CD4-positive, alpha-beta T cell treated with Interleukin-1 beta for 1 hour (primary cell): ENCODE results near the gene AP4E1.
"Not testable (repeated sequence)": the region's sequence is repeated elsewhere in the genome, so short reads cannot be mapped to it uniquely, and the experiment has no call there.

Source experiments
- DNase-seq, 2 donors: peaks; one replicate each; pipeline ENCODE4 v3.0.0-alpha.2; 2020 to 2022

AP4E1 gene

DNA sequence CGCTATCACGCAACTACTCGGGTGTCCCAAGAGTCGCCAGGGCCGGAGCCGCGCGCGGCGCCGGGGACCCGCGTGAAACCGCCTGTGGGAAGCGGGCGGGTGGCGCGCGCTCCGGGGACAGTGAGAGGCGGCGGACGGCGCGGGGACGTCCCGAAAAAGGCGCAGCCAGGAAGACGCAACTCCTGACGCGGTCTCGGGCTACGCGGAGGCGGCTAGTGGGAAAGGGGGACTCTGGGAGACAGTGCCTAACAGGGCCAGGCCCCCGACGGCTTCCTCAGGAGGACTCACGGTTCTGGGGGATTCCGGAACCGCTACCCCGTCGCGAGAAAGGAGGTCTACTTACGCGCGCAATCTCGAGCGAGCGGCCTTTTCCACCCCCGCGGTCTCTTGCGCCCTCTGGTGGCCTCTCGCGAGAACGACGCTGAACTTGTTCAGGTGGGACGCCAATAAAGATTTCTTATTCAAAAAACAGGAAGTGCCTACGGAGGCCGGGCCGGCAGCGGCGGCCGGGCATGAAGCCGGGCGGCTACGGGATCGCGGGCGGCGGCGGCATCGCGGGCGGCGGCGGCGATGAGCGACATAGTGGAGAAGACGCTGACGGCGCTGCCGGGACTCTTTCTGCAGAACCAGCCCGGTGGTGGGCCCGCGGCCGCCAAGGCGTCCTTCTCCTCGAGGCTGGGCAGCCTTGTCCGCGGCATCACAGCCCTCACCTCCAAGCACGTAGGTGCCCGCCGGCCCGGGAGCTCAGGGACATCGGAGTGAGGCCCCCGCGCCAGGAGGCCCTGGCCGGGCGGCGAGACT, at the start of gene AP4E1:
Gene AP4E1 (plus strand): TSS at position 475 of the 801 bp plus-strand sequence. CDS start 96 bp downstream, at position 571.
- DNase-seq: peak; percentile 94 to 97

DNA sequence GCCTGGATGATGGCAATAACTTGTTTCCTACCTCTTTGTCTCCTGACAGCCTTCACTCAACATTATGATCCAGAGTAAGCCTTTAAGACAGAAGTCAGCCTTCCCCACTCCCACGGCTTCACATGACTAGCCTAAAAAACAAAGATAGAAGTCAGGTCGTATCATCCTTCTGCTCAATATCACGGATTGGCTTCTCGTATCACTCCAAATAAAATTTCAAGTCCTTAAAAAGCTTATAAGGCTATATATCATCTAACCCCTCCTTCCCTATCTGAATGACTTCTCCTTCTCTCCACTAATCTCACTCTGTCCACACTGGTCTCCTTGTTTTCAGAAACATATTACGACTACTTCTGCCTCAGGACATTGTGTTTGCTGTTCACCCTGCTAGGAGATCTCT, 47.7 kb upstream of the AP4E1 start:
- no peak for DNase-seq

DNA sequence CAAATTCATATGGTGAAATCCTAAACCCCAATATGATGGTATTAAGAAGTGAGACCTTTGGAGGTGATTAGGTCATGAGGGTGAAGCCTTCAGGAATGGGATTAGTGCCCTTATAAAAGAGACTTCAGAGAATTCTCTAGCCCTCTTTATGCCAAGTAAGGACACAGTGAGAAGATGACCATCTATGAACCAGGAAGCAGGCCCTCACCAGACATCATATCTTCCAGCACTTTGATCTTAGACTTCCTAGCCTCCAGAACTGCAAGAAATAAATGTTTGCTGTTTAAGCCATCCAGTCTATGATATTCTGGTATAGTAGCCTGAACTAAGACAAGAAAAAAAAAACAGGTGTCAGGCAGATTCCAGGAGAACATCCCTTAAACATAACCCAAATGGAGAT, 45.9 kb upstream of the AP4E1 start:
- DNase-seq: no peak

DNA sequence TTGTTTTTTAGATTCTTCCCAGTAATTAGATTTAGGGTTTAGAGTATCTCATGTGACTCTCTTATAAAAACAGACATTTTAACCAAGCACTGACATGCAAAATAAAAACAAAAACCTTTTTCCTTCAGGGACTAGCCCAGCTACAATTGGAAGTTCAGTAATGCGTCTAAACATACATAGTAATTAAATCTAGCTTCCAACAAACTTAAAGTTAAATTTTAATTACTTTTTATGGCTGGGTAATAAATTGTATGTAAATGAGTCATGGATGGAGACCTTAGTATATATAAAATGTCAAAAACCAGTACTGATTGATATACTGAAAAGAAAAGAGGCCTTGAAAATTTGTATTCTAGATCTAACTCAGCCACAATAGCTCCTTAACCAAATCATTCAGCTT, 43.6 kb upstream of the AP4E1 start:
- no peak for DNase-seq

DNA sequence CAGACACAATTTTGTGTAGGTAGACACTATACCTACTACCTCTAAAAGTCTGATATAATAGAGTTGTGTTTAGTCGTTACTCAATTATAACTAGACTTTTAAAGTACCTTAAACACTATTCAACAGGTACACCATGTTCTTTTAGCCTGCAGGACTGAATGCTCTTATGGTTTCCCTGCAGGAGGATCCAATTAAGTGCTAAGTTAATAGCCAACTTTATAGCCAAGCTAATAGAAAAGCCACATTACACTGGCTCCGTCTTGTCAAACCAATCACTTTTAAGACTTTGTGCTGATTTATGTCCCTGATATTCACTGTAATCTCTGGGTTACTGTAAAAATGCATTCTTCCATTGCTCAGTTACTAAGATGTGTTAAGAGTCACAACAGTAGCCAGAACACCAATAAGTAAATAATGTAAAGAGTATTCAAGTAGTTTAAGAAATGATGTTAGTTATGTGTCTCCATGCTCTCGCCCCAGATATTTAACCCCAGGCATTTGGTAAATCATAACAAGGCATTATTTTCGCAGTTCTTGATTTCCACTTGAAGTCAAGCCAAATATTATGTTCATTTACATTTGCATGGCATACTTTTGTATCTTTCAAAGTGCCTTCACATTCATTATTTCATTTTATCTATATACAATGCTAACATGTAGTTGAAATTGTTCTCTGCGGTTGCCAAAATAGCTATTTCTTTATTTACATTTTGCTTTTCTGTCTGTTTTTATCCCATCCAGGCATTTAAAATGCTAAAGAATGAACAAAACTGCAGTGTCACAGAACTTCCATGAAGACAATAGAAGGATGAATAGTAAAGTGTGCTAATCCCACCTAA, 42.7 kb upstream of the AP4E1 start:
- DNase-seq: no peak

GRCh38 chr15:50871832-50872231, 36.7 kb upstream of the AP4E1 start:
- DNase-seq: no peak

DNA sequence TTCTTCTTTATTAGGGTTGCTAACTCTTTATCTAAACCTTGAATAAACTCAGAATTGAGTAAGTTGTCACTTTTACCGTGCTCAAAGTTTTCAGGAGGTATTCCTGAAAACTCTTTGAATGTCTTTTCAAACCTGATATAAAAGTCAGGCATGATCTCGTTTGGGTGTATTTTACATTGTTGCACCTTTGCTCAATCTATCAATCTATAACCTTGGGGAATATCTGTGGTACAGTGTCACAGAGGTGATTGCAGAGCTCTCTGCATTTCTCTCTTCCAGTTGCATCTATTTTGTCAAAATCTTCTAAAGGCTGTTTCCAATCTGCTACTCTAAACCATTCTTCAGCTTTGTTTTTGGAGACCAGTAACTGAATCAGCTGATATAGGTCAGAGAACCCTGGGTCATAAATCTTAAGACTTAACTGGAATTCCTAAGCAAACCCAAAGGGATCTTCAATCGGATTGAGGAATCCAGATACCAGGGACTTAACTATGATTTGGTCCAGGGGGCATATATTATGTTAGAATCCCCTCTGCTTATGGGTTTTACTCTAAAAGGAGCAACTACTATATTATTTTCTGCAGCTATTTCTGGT, 35.6 kb upstream of the AP4E1 start:
- no peak for DNase-seq

DNA sequence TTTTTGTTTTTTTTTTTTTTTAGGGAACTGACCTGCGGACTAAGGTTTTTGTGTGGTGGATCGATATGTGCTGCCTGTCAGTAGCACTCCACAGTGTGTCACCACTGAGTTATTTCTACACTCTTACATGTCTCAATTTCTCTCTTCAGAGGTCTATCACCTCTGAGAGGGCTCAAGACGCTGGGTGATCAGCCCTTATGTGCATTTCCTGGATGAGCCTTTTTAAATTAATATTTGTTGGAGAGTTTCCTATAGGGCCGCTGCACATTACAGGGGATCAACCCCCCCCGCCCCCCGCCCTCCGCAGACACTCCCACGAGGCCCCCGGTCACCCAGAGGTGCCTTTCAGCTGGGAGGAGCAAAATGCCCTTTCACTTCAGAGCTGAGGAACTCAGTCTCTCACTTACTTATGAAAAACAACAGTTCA, 34.5 kb upstream of the AP4E1 start:
- DNase-seq: no peak

GRCh38 chr15:50875238-50875637, 33.2 kb upstream of the AP4E1 start:
- DNase-seq: not testable (repeated sequence)

DNA sequence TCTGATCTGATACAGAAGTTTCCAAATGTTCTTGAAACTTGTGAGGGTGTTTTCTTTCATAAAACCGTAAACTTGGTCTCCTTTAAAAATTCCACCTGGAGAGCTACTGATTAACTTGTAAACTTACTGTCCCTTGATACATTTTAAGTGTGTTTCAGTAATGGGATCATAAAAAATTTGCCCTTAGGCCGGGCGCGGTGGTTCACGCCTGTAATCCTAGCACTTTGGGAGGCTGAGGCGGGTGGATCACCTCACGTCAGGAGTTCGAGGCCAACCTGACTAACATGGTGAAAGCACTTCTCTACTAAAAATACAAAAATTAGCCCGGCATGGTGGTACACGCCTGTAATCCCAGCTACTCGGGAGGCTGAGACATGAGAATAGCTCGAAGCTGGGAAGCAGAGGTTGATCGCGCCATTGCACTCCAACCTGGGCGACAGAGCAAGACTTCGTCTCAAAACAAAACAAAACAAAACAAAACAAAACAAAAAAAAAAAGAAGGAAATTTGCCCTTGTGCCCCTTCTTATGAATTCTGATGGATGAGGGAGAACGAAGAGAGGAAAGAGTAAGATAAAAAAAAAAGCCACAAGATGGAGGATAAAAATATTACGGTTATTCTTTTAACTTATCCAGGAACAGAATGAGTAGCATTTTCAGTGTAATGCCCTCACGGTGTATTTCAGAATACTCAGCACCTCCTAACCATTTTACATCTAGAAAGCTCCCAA, 32.1 kb upstream of the AP4E1 start:
- DNase-seq: no peak

- peak; percentile 60 to 80 for DNase-seq
Observed at GRCh38 chr15:50876989-50877360, 31.5 kb upstream of the AP4E1 start.

DNA sequence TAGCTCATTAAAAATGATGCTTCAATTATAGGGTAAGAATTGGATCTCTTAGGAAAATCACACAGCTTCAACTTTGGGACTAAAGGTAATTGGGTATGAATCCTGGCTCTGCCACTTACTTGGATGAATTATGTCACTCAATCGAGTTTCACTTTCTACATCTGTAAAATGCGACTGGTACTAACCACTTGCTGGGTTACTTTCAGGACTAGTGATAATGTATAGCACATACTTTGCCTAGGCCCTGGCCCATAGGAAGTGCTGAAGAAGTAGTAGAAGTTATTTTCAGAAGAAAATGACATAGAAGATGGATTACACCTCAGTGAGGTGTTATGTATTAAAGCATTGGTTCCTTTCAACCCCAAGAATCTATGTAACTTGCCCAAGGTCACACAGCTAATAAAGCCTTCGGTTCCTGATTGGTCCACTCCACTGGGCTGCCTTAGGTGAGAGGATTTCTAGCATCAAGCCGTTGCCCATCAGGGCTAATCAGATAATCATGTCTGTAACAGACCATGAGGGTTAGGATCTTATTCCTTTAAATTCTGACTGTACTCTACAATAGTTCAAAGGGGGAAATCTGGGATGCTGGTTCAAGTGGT, 29.4 kb upstream of the AP4E1 start:
- DNase-seq: no peak

GRCh38 chr15:50880206-50880605, 28.3 kb upstream of the AP4E1 start:
- no peak for DNase-seq

DNA sequence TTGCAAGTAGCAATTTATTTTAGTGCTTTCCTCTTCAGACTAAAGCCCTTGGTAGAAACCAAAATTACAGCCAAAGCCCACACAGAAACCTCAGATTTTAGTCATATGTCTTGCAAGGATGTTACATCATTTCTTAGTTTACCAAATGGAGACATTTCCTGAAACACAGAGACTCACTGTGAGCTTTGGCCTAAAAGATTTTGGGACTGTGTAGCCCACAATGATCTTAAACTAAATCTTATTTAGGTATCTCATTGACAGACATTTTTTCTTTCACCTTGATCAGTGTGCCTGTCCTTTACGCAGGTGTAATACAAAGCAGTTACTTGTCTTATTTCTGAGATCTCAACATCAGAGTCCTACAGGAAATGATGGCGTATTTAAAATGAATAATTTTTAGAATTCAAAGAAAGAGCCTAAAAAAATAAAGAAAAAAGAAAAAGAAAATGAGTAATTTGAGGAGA, 27.8 kb upstream of the AP4E1 start:
- no peak for DNase-seq

DNA sequence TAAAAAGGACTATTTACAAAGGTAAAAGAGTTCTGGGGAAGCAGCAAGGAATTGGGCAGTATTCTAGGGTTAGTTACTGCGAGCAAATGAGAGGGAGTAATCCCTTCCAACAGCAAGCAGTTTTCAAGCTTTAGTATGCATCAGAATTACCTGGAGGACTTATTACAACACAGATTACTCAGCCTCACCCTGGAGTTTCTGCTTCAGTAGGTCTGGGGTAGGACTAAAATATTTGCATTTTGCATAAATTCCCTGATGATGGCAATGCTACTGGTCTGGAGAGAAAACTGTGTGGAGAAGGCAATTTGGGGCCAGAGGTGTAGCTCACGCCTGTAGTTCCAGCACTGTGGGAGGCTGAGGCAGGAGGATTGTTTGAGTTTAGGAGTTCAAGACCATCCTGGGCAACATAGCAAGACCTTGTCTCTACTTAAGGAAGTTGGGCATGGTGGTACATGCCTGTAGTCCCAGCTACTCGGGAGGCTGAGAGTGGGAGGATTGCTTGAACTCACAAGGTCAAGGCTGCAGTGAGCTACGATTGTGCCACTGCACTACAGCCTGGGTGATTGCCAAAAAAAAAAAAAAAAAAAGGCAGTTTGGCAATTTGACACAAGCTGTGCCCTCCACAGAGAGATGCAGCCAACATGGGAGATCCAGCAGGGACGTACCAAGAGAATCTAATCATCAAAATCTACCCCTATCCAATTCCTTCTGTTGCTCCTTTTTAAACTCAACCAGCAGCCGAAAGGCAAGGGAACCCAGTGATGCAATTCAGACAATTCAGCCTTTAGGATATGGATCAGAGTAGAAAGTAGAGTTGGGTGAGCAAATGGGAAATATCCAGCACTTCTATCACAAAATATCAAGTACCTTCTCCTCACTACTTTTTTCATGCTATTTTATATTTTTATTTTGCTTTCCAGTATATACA, 27.1 kb upstream of the AP4E1 start:
- no peak for DNase-seq

DNA sequence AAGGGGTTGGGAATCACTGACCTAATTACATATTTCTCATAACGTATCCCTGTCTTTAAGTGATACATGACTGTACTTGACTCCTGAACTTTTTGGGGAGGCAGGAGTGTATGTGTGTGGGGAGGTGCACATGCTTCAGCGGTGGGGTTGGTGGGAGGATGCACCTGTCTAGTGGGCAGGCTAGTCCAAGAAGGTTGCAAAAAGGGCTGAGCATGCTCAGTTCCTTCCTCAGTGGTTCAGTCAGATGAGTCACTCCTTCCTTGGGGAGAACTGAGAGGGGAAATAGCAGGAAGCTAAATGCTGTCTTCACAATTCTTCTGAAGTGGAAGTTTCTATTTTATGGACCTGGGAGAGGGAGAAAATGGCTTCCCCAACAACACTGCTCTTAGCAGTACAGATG, 24.6 kb upstream of the AP4E1 start:
- peak in 1 of 2 donors; percentile 15 for DNase-seq

DNA sequence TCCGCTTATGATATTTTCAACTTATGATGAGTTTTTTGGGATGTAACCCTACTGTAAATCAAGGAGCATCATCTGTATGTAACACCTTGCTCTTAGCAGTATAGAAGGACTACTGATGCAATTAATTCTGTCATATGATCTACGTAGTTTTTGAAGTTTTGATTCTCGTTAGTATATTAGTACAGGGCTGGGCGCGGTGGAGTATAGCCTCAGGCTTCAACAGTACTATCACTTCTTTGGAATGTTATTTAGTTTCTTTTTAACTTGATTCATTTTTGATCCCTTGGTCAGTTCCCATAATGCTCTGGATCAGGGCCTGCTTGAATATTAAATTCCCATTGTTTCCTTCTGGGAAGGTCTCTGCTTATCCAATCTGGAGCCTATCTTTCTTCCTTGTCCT, 23.9 kb upstream of the AP4E1 start:
- no peak for DNase-seq

DNA sequence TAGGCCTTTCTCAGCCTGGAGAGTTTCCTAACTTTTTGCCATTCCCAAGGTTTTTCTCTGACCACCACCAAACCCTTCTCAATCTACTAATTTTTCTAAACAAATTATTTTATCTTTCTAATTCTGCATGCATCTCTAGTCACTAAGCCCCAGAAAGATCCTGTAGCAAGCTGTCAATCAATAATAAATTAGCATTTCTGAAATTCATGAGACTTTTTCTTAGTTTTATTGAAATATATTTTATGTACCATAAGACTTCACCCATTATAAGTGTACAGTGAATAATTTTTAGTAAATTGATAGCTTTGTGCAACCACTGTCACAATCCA, 22.4 kb upstream of the AP4E1 start:
- DNase-seq: no peak

- DNase-seq: no peak
Observed at GRCh38 chr15:50886611-50887345, 21.7 kb upstream of the AP4E1 start.

GRCh38 chr15:50888054-50888453, 20.4 kb upstream of the AP4E1 start:
- no peak for DNase-seq

- DNase-seq: no peak
Observed at GRCh38 chr15:50889589-50889988, 18.9 kb upstream of the AP4E1 start.
